ENCODE measurements around the gene CDH26. TPM values are rescaled to one million over a fixed set of nuclear protein-coding genes. Genes with fewer than 3 reads are reported as not detected.

CDH26 gene
- total and polyA plus RNA-seq, 12 donors = 0.34 to 2.4 (median 0.89) TPM

- DNase-seq (no peak), ATAC-seq (no peak)
- H3K4me3 ChIP-seq = no peak overlapping the region
- H3K9me3 ChIP-seq = no peaks in the 10 kb centered on the region
- H3K4me1 ChIP-seq = peaks cover 3 to 72% (median 34%) of the 10 kb centered on the region in 9 donors
- peaks cover 0 to 5% (median 0%) of the 10 kb centered on the region in 7 donors for H3K27me3 ChIP-seq
- TF ChIP-seq CTCF (IDR thresholded peaks at IDR 0.05) = no peak
- no peaks in the 10 kb centered on the region for H3K36me3 ChIP-seq
- WGBS, 2 donors = 93 to 94% methylated on average over 13 of the region's 13 CpGs
- intact Hi-C loops (cut with DNase I) = loop anchor here in 4 of 10 donors (5.0 to 10.0 kb wide), 5 partner anchors 72 to 1835 kb away; no protein-coding TSS in a partner anchor
- no peak overlapping the region for H3K27ac ChIP-seq
Observed at GRCh38 chr20:60060006-60060557, 101.9 kb downstream of the CDH26 start.

GRCh38 chr20:60060593-60060992 lies 102.4 kb downstream of the CDH26 start:
- peak overlapping the region in 1 of 10 donors; percentile 19 for H3K27ac ChIP-seq
- WGBS, 2 donors = 91 to 97% methylated on average over 4 of the region's 4 CpGs
- intact Hi-C loops (cut with DNase I) = loop anchor here in 4 of 10 donors (5.0 to 10.0 kb wide), 5 partner anchors 72 to 1834 kb away; no protein-coding TSS in a partner anchor
- H3K27me3 ChIP-seq = peaks cover 0 to 5% (median 0%) of the 10 kb centered on the region in 7 donors
- H3K4me1 ChIP-seq = peaks cover 3 to 67% (median 33%) of the 10 kb centered on the region in 9 donors
- ATAC-seq (peak in 3 of 8 donors; percentile 36 to 69 (median 59)), DNase-seq (no peak)
- H3K9me3 ChIP-seq = no peaks in the 10 kb centered on the region
- no peak for TF ChIP-seq CTCF (IDR thresholded peaks at IDR 0.05)
- H3K4me3 ChIP-seq = no peak overlapping the region
- no peaks in the 10 kb centered on the region for H3K36me3 ChIP-seq

- peaks cover 3 to 47% (median 25%) of the 10 kb centered on the region in 9 donors for H3K4me1 ChIP-seq
- DNase-seq (no peak), ATAC-seq (no peak)
- WGBS, 2 donors = 72 to 80% methylated on average over 22 of the region's 22 CpGs
- peaks cover 0 to 5% (median 0%) of the 10 kb centered on the region in 7 donors for H3K27me3 ChIP-seq
- no peak for TF ChIP-seq CTCF (IDR thresholded peaks at IDR 0.05)
- peak overlapping the region in 2 of 10 donors; percentile 25 to 37 for H3K27ac ChIP-seq
- H3K4me3 ChIP-seq = no peak overlapping the region
- H3K9me3 ChIP-seq = no peaks in the 10 kb centered on the region
- intact Hi-C loops (cut with DNase I) = loop anchor here in 4 of 10 donors (5.0 to 10.0 kb wide), 5 partner anchors 70 to 1832 kb away; no protein-coding TSS in a partner anchor
- H3K36me3 ChIP-seq = no peaks in the 10 kb centered on the region
Observed at GRCh38 chr20:60062431-60063047, 104.3 kb downstream of the CDH26 start.

GRCh38 chr20:60063048-60063451 lies 104.8 kb downstream of the CDH26 start:
- 61 to 62% methylated on average over 4 of the region's 4 CpGs for WGBS, 2 donors

More at GRCh38 chr20:60063048-60063451, 104.8 kb downstream of the CDH26 start:
- H3K4me3 ChIP-seq = no peak overlapping the region
- peaks cover 0 to 5% (median 0%) of the 10 kb centered on the region in 7 donors for H3K27me3 ChIP-seq
- peak overlapping the region in 2 of 10 donors; percentile 25 to 37 for H3K27ac ChIP-seq
- H3K36me3 ChIP-seq = no peaks in the 10 kb centered on the region
- no peaks in the 10 kb centered on the region for H3K9me3 ChIP-seq
- no peak for DNase-seq
- intact Hi-C loops (cut with DNase I) = loop anchor here in 4 of 10 donors (5.0 to 10.0 kb wide), 5 partner anchors 69 to 1832 kb away; no protein-coding TSS in a partner anchor
- peaks cover 3 to 42% (median 20%) of the 10 kb centered on the region in 9 donors for H3K4me1 ChIP-seq
- TF ChIP-seq CTCF (IDR thresholded peaks at IDR 0.05) = no peak
- peak in 5 of 8 donors; percentile 20 to 55 (median 35) for ATAC-seq
